CD4-positive, alpha-beta memory T cell (primary cell): ENCODE results near the gene ZNF791. TPM values are rescaled to one million over a fixed set of nuclear protein-coding genes. Genes with fewer than 3 reads are reported as not detected.
"Not testable (repeated sequence)": the region's sequence is repeated elsewhere in the genome, so short reads cannot be mapped to it uniquely, and the experiment has no call there.

Experiments used
- CTCF ChIA-PET: fragments of 350-600 bp; sonication (Branson Sonifier 250); formaldehyde crosslinking; loops from one replicate; lab custom pipeline; 2021; ENCODE audit warnings: inconsistent platforms; ENCODE audit not compliant: partially characterized antibody; lab: Charles Lee
- POLR2A ChIA-PET: fragments of 350-600 bp; sonication (Branson Sonifier 250); formaldehyde crosslinking; loops from one replicate; lab custom pipeline; 2021; ENCODE audit not compliant: partially characterized antibody; lab: Charles Lee
- DNase-seq, 5 donors: peaks; one replicate each; pipeline versions ENCODE4 v3.0.0 to v3.0.0-alpha.2; 2020 to 2022; ENCODE audit warnings: mixed read lengths in 1 of 5
- H3K27ac ChIP-seq: one replicate; pipeline ENCODE4 v1.7.0; 2013; ENCODE audit warnings: low read depth, low read length
- H3K27me3 ChIP-seq: 2 replicates; pipeline ENCODE4 v1.7.0; 2013; ENCODE audit warnings: mild to moderate bottlenecking, low read length, moderate library complexity; ENCODE audit not compliant: insufficient read depth
- H3K36me3 ChIP-seq: 2 replicates; pipeline ENCODE4 v1.7.0; 2013; ENCODE audit warnings: mild to moderate bottlenecking, low read length, moderate library complexity; ENCODE audit not compliant: insufficient read depth
- H3K4me1 ChIP-seq: 2 replicates; pipeline ENCODE4 v1.7.0; 2013; ENCODE audit warnings: mild to moderate bottlenecking, low read length, moderate library complexity; ENCODE audit not compliant: insufficient read depth
- H3K4me3 ChIP-seq, 2 donors: one replicate each; pipeline ENCODE4 v1.7.0; 2013; ENCODE audit warnings: low read length in 2 of 2, mild to moderate bottlenecking in 1 of 2
- H3K9me3 ChIP-seq, 2 donors: one replicate each; pipeline ENCODE4 v1.7.0; 2013; ENCODE audit warnings: low read length in 2 of 2, control low read depth in 1 of 2; ENCODE audit not compliant: control insufficient read depth in 1 of 2
- H3K27ac Mint-ChIP-seq, 7 donors: one replicate each; pipeline ENCODE4 v1.8.0; 2020 to 2021; ENCODE audit warnings: mixed read lengths in 7 of 7, mild to moderate bottlenecking in 6 of 7, inconsistent platforms in 3 of 7, moderate library complexity in 3 of 7
- H3K27me3 Mint-ChIP-seq, 2 donors: one replicate each; pipeline ENCODE4 v1.8.0; 2020 to 2021; ENCODE audit warnings: mixed read lengths in 2 of 2
- H3K36me3 Mint-ChIP-seq, 2 donors: one replicate each; pipeline ENCODE4 v1.8.0; 2020 to 2021; ENCODE audit warnings: mixed read lengths in 2 of 2, inconsistent platforms in 1 of 2, mild to moderate bottlenecking in 1 of 2
- H3K4me1 Mint-ChIP-seq, 4 donors: one replicate each; pipeline ENCODE4 v1.8.0; 2020 to 2021; ENCODE audit warnings: mixed read lengths in 4 of 4, mild to moderate bottlenecking in 1 of 4
- H3K4me3 Mint-ChIP-seq, 8 donors: one replicate each; pipeline ENCODE4 v1.8.0; 2020 to 2021; ENCODE audit warnings: mixed read lengths in 8 of 8, mild to moderate bottlenecking in 7 of 8, moderate library complexity in 6 of 8, inconsistent platforms in 3 of 8
- H3K9me3 Mint-ChIP-seq, 8 donors: one replicate each; pipeline ENCODE4 v1.8.0; 2020 to 2021; ENCODE audit warnings: mixed read lengths in 8 of 8, mild to moderate bottlenecking in 5 of 8, inconsistent platforms in 3 of 8, moderate library complexity in 1 of 8
- intact Hi-C: fragments of 100-400 bp; cut with micrococcal nuclease; formaldehyde crosslinking; loops from one replicate; pipeline ENCODE4 v1.15.1; 2023
- polyA plus RNA-seq, 2 donors: library from polyadenylated mRNA; unstranded; fragments of 300-500 nt; fragmentation: Illumina TruSeq; gene quantifications; one replicate each; pipeline ENCODE4 v1.2.3, GENCODE V29; 2021
- total RNA-seq, 2 experiments: library from RNA; stranded (reverse); gene quantifications; one replicate each; pipeline ENCODE4 v1.2.3, GENCODE V29; 2021

ZNF791 gene
- total and polyA plus RNA-seq, 4 experiments from 2014 or later = 11.5 to 46.3 (median 31.6) TPM

GRCh38 chr19:12676928-12677327 lies 66.2 kb downstream of the ZNF791 start:
- peaks cover 37 to 63% of the 10 kb centered on the region in 2 donors for H3K36me3 Mint-ChIP-seq
- CTCF ChIA-PET = interaction anchor here (0.6 to 3.0 kb wide), 16 partner anchors 9 to 170 kb away, joined by 3 to 15 read pairs (median 4); partner anchors contain the start of gene TRIR
- no peak for DNase-seq
- Histone ChIP-seq H3K27me3 (no peaks in the 10 kb centered on the region), H3K4me1 (peaks cover 24% of the 10 kb centered on the region), H3K36me3 (peaks cover 65% of the 10 kb centered on the region), H3K27ac (no peak overlapping the region), H3K4me3 (no peak overlapping the region), H3K9me3 (no peaks in the 10 kb centered on the region)
- H3K4me1 Mint-ChIP-seq = peaks cover 17 to 42% (median 31%) of the 10 kb centered on the region in 4 donors
- H3K27me3 Mint-ChIP-seq = no peaks in the 10 kb centered on the region
- H3K9me3 Mint-ChIP-seq = no peaks in the 10 kb centered on the region
- intact Hi-C loops = loop anchor here (1.0 kb wide), 1 partner anchor 83 kb away; no protein-coding TSS in a partner anchor
- POLR2A ChIA-PET = interaction anchor here (0.6 to 2.0 kb wide), 9 partner anchors 8 to 81 kb away, joined by 3 to 9 read pairs (median 4); partner anchors contain the start of genes GET3 and MAN2B1
- H3K4me3 Mint-ChIP-seq = peak overlapping the region in 2 of 8 donors; percentile 12 to 72
- H3K27ac Mint-ChIP-seq = peak overlapping the region in 4 of 7 donors; percentile 26 to 64 (median 56)

GRCh38 chr19:12678039-12678438 lies 67.3 kb downstream of the ZNF791 start:
- H3K4me3 Mint-ChIP-seq, H3K9me3 Mint-ChIP-seq, intact Hi-C loops, H3K4me3 ChIP-seq, H3K27me3 Mint-ChIP-seq, H3K27ac Mint-ChIP-seq, H3K27me3 ChIP-seq, H3K9me3 ChIP-seq, H3K27ac ChIP-seq, DNase-seq: not testable (repeated sequence)
- H3K36me3 ChIP-seq = peaks cover 58% of the 10 kb centered on the region
- CTCF ChIA-PET = interaction anchor here (0.6 to 3.0 kb wide), 8 partner anchors 38 to 169 kb away, joined by 3 to 15 read pairs (median 4); partner anchors contain the start of genes PRDX2, THSD8 and TRIR
- Mint-ChIP-seq H3K4me1 (peaks cover 15 to 38% (median 27%) of the 10 kb centered on the region in 4 donors), H3K36me3 (peaks cover 34 to 58% of the 10 kb centered on the region in 2 donors)
- POLR2A ChIA-PET = interaction anchor here (0.9 to 1.9 kb wide), 7 partner anchors 9 to 128 kb away, joined by 3 to 8 read pairs (median 3); a partner anchor contains a TSS
- peaks cover 24% of the 10 kb centered on the region for H3K4me1 ChIP-seq

DNA sequence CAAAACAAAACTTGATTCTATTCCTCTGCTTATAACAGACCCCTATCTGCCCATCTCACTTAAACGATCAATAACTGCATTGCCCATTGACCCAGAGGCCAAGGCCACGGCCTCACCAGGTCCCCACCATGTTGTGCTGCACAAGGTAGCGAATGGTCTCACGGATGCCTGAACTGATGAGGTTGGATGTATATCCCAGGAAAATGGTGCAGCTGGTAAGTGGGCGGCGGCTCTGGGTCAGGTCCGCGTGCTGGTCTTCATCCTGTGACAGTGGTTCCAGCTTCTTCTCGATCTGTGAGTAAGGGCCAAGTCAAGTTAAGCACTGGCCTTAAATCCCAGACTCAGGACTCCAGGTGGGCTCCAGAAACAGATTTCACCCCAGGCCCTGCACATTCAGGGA lies 69.3 kb downstream of the ZNF791 start:
- Histone ChIP-seq H3K27ac (no peak overlapping the region), H3K4me1 (peaks cover 24% of the 10 kb centered on the region), H3K4me3 (no peak overlapping the region), H3K27me3 (no peaks in the 10 kb centered on the region), H3K9me3 (no peaks in the 10 kb centered on the region), H3K36me3 (peaks cover 46% of the 10 kb centered on the region)
- Mint-ChIP-seq H3K27ac (peak overlapping the region in 4 of 7 donors; percentile 48 to 68 (median 56)), H3K27me3 (no peaks in the 10 kb centered on the region), H3K36me3 (peaks cover 25 to 48% of the 10 kb centered on the region in 2 donors), H3K4me3 (peak overlapping the region; percentile 8 to 98 (median 56)), H3K4me1 (peaks cover 13 to 37% (median 27%) of the 10 kb centered on the region in 4 donors), H3K9me3 (no peaks in the 10 kb centered on the region)
- intact Hi-C loops = loop anchor here (5.0 kb wide), 2 partner anchors 42 to 68 kb away; partner anchors contain the start of genes TNPO2, ZNF490 and ZNF791
- no peak for DNase-seq
- POLR2A ChIA-PET = interaction anchor here (0.7 to 3.4 kb wide), 8 partner anchors 11 to 112 kb away, joined by 3 to 35 read pairs (median 4); partner anchors contain the start of genes FBXW9, JUNB, MAN2B1 and ZNF490
- CTCF ChIA-PET = no interaction called here

DNA sequence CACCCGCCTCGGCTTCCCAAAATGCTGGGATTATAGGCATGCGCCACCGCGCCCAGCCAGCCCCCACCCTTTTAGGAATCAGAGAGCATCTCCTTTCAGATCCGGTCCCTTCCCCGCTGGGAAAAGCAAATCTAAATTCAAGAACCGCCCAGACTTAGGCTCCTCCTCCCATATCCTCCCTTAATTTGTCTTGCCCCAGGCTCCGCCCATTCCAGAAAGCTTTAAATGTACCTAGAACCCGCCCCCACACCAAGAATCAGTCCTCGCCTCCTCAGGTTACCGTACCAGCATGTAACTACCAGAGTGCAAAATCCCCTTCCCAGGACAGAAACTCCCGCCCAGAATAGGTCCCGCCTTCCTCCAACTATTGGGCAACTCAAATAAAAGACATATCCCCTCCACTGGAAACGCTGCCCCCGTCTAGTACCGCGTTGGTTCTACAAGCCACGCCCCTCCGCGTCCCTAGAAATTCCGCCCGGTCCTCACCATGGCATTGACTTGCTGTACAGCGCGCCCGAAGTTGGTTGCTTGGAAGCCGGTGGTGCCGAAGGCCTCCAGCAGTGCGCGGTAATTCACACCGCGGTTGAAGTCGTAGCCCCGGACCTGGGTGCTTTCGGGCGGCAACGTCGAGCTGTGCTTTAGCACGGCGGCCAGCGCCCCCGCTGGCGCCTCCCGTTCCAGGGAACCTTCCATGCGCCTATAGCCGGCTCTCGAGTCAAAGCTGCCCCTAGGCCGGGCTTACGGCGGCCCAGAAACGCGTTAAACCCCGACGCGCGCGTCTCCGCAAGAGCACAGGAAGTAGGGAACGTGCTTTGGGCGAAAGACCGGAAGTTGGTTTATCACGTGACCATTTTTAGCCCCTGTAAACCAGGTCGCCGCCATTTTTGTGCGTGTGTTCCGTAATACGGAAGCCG lies 70.6 kb downstream of the ZNF791 start, which contains the start of gene DHPS:
Gene DHPS, minus strand, starts transcription at position 807 of the 914 bp plus-strand sequence. Its CDS starts 114 bp downstream, at position 693.
- ChIA-PET CTCF (interaction anchor here (0.7 to 1.8 kb wide), 9 partner anchors 9 to 1897 kb away, joined by 3 to 7 read pairs (median 4); partner anchors contain the start of genes MAN2B1, WDR83, ZNF490 and ZNF791), POLR2A (interaction anchor here (0.7 to 3.4 kb wide), 26 partner anchors 9 to 757 kb away, joined by 3 to 35 read pairs (median 4); partner anchors contain the start of genes FBXW9, GET3, JUNB and MAN2B1)
- intact Hi-C loops = loop anchor here (1.0 to 5.0 kb wide), 6 partner anchors 12 to 69 kb away; partner anchors contain the start of genes FBXW9, GET3, TNPO2 and ZNF490
- H3K4me3 Mint-ChIP-seq = peak within 1 kb of the TSS; percentile 90 to 99 (median 98)
- Histone ChIP-seq H3K9me3 (no peaks in the 10 kb centered on the region), H3K27ac (peak within 1 kb of the TSS; percentile 98), H3K36me3 (peaks cover 33% of the 10 kb centered on the region), H3K4me1 (peaks cover 21% of the 10 kb centered on the region), H3K27me3 (no peaks in the 10 kb centered on the region), H3K4me3 (peak within 1 kb of the TSS; percentile 73 to 98)
- H3K9me3 Mint-ChIP-seq = no peaks in the 10 kb centered on the region
- peaks cover 11 to 35% (median 25%) of the 10 kb centered on the region in 4 donors for H3K4me1 Mint-ChIP-seq
- peaks cover 23 to 38% of the 10 kb centered on the region in 2 donors for H3K36me3 Mint-ChIP-seq
- peak within 1 kb of the TSS; percentile 83 to 99 (median 97) for H3K27ac Mint-ChIP-seq
- peak; percentile 90 to 96 (median 94) for DNase-seq
- H3K27me3 Mint-ChIP-seq = no peaks in the 10 kb centered on the region

Other genes with a start within 250 kb of the ZNF791 start
- gene ZNF442, start 245.2 kb upstream of the ZNF791 start, total RNA-seq = 1 to 10 TPM; 2.5 to 3.8 TPM
- gene ZNF442, start 245.2 kb upstream of the ZNF791 start, polyA plus RNA-seq = 1 to 10 TPM in 1 of 2 donors, under 1 TPM in 1; 0.75 to 1.4 TPM
- gene ZNF799, start 209.6 kb upstream of the ZNF791 start, total RNA-seq = 10 to 100 TPM; 10.1 to 10.3 TPM
- 1 to 10 TPM; 6.3 to 6.6 TPM for gene ZNF799, start 209.6 kb upstream of the ZNF791 start, polyA plus RNA-seq
- gene ZNF443, start 169.9 kb upstream of the ZNF791 start, total RNA-seq = 10 to 100 TPM in 1 of 2 experiments, 1 to 10 TPM in 1; 9.9 to 10.3 TPM
- 1 to 10 TPM; 1.9 to 4.2 TPM for gene ZNF443, start 169.9 kb upstream of the ZNF791 start, polyA plus RNA-seq
- gene ZNF709, start 126.1 kb upstream of the ZNF791 start, total RNA-seq = 1 to 10 TPM; 7.1 to 9.6 TPM
- 1 to 10 TPM; 1.1 to 2.3 TPM for gene ZNF709, start 126.1 kb upstream of the ZNF791 start, polyA plus RNA-seq
- 10 to 100 TPM; 29.2 to 30.6 TPM for gene ZNF564, start 59.4 kb upstream of the ZNF791 start, total RNA-seq
- 10 to 100 TPM; 11.2 to 15.3 TPM for gene ZNF564, start 59.4 kb upstream of the ZNF791 start, polyA plus RNA-seq
- 10 to 100 TPM; 10.6 to 11.8 TPM for gene ZNF490, start 107 bp upstream of the ZNF791 start, total RNA-seq
- gene ZNF490, start 107 bp upstream of the ZNF791 start, polyA plus RNA-seq = 1 to 10 TPM; 2.2 to 4.3 TPM
- 100 to 1,000 TPM; 137 to 141 TPM for gene MAN2B1, start 55.8 kb downstream of the ZNF791 start, total RNA-seq
- 10 to 100 TPM; 45.0 to 76.4 TPM for gene MAN2B1, start 55.8 kb downstream of the ZNF791 start, polyA plus RNA-seq
- 10 to 100 TPM; 18.3 to 19.3 TPM for gene WDR83, start 55.9 kb downstream of the ZNF791 start, total RNA-seq
- 10 to 100 TPM in 1 of 2 donors, 1 to 10 TPM in 1; 9.8 to 15.7 TPM for gene WDR83, start 55.9 kb downstream of the ZNF791 start, polyA plus RNA-seq
- gene DHPS, start 71.0 kb downstream of the ZNF791 start, total RNA-seq = 100 to 1,000 TPM; 195 to 197 TPM
- 10 to 100 TPM; 77.3 to 91.7 TPM for gene DHPS, start 71.0 kb downstream of the ZNF791 start, polyA plus RNA-seq
- not detected for gene GNG14, start 77.1 kb downstream of the ZNF791 start, total RNA-seq
- gene GNG14, start 77.1 kb downstream of the ZNF791 start, polyA plus RNA-seq = not detected
- 1 to 10 TPM; 4.5 to 4.9 TPM for gene FBXW9, start 85.7 kb downstream of the ZNF791 start, total RNA-seq
- gene FBXW9, start 85.7 kb downstream of the ZNF791 start, polyA plus RNA-seq = 1 to 10 TPM; 4.9 to 8.1 TPM
- gene TNPO2, start 113.0 kb downstream of the ZNF791 start, total RNA-seq = 10 to 100 TPM; 66.0 to 67.2 TPM
- gene TNPO2, start 113.0 kb downstream of the ZNF791 start, polyA plus RNA-seq = 1 to 10 TPM in 1 of 2 donors, under 1 TPM in 1; 0.60 to 1.8 TPM
- 100 to 1,000 TPM; 199 to 209 TPM for gene TRIR, start 123.8 kb downstream of the ZNF791 start, total RNA-seq
- 100 to 1,000 TPM; 175 to 243 TPM for gene TRIR, start 123.8 kb downstream of the ZNF791 start, polyA plus RNA-seq
- 10 to 100 TPM; 30.8 to 34.5 TPM for gene GET3, start 126.6 kb downstream of the ZNF791 start, total RNA-seq
- 100 to 1,000 TPM in 1 of 2 donors, 10 to 100 TPM in 1; 60.6 to 114 TPM for gene GET3, start 126.6 kb downstream of the ZNF791 start, polyA plus RNA-seq
- not detected for gene BEST2, start 140.9 kb downstream of the ZNF791 start, total RNA-seq
- gene BEST2, start 140.9 kb downstream of the ZNF791 start, polyA plus RNA-seq = not detected
- 10 to 100 TPM; 23.3 to 24.2 TPM for gene HOOK2, start 164.6 kb downstream of the ZNF791 start, total RNA-seq
- gene HOOK2, start 164.6 kb downstream of the ZNF791 start, polyA plus RNA-seq = 1 to 10 TPM; 2.6 to 3.4 TPM
- gene JUNB, start 180.6 kb downstream of the ZNF791 start, total RNA-seq = 100 to 1,000 TPM; 103 to 106 TPM
- gene JUNB, start 180.6 kb downstream of the ZNF791 start, polyA plus RNA-seq = 1,000 to 10,000 TPM in 1 of 2 donors, 100 to 1,000 TPM in 1; 771 to 3,132 TPM
- 100 to 1,000 TPM; 116 to 120 TPM for gene PRDX2, start 190.9 kb downstream of the ZNF791 start, total RNA-seq
- 100 to 1,000 TPM; 266 to 533 TPM for gene PRDX2, start 190.9 kb downstream of the ZNF791 start, polyA plus RNA-seq
- gene THSD8, start 191.1 kb downstream of the ZNF791 start, total RNA-seq = 1 to 10 TPM; 2.2 to 3.2 TPM
- 1 to 10 TPM; 1.5 to 4.4 TPM for gene THSD8, start 191.1 kb downstream of the ZNF791 start, polyA plus RNA-seq
- gene RNASEH2A, start 195.7 kb downstream of the ZNF791 start, total RNA-seq = 10 to 100 TPM; 10.5 to 12.6 TPM
- 10 to 100 TPM; 16.9 to 23.5 TPM for gene RNASEH2A, start 195.7 kb downstream of the ZNF791 start, polyA plus RNA-seq
- not detected for gene RTBDN, start 223.7 kb downstream of the ZNF791 start, total RNA-seq
- gene RTBDN, start 223.7 kb downstream of the ZNF791 start, polyA plus RNA-seq = not detected
- not detected for gene MAST1, start 227.6 kb downstream of the ZNF791 start, total RNA-seq
- under 1 TPM in 1 of 2 donors, not detected in 1; 0.48 TPM for gene MAST1, start 227.6 kb downstream of the ZNF791 start, polyA plus RNA-seq